HepG2 (cell line): ENCODE data around the gene TRA2B. TPM values are rescaled to one million over a fixed set of nuclear protein-coding genes. Genes with fewer than 3 reads are reported as not detected.

Experiments used
- ATAC-seq: fragments of 200-7000 bp; cut with Tn5 transposase; 3 replicates; pipeline ENCODE4 v1.9.1; 2020; ENCODE audit warnings: mild to moderate bottlenecking, moderate library complexity
- BruUV-seq: library from RNA; stranded (reverse); fragments of 400-500 nt; replicated peaks from 2 replicates; lab custom pipeline; 2021; lab: Mats Ljungman, UMichigan
- CTCF ChIA-PET: fragments of 300-600 bp; formaldehyde crosslinking; extraction: SDS; loops from one replicate; lab custom pipeline; 2021; ENCODE audit warnings: low total read pairs, inconsistent platforms, low intra/inter-chr PET ratio; lab: Yijun Ruan, JAX
- POLR2A ChIA-PET: fragments of 350-600 bp; sonication (Branson Sonifier 250); formaldehyde crosslinking; loops from one replicate; lab custom pipeline; 2020; ENCODE audit warnings: antibody characterized with exemption, inconsistent platforms; lab: Yijun Ruan, JAX
- DNase-seq: peaks from one replicate; pipeline ENCODE4 v3.0.0-alpha.2; 2015; ENCODE audit warnings: low spot score
- FAIRE-seq: peaks from 3 replicates; lab custom pipeline; 2011; peaks lifted over from hg19 to GRCh38; lab: Jason Lieb, UNC
- H2AFZ ChIP-seq: one replicate; pipeline ENCODE4 v1.6.1; 2011; ENCODE audit warnings: low read length, inconsistent platforms
- H3K27ac ChIP-seq: fragments of 300-600 bp; 3 replicates; pipeline ENCODE4 v1.8.0; 2011; ENCODE audit warnings: mixed run types, mild to moderate bottlenecking, mixed read lengths, low read length, inconsistent platforms; ENCODE audit not compliant: insufficient read depth; ENCODE audit errors: extremely low read length
- H3K27me3 ChIP-seq, 2 experiments: fragments of 200-600 bp in 1 of 2; 2 replicates in 1 of 2; 3 replicates in 1 of 2; pipeline versions ENCODE4 v1.6.0 to v1.8.0; 2011; ENCODE audit warnings: low read length in 2 of 2, mild to moderate bottlenecking in 2 of 2, moderate library complexity in 2 of 2, inconsistent platforms in 1 of 2; ENCODE audit not compliant: insufficient read depth in 2 of 2, control insufficient read depth in 1 of 2
- H3K36me3 ChIP-seq, 2 experiments: fragments of 200-600 bp in 1 of 2; replicated peaks in 1 of 2; 2 replicates in 1 of 2; 3 replicates in 1 of 2; pipeline versions ENCODE4 v1.5.1 to v1.8.0; 2011; ENCODE audit warnings: low read length in 2 of 2, inconsistent platforms in 1 of 2; ENCODE audit not compliant: insufficient read depth in 2 of 2, control insufficient read depth in 1 of 2
- H3K4me1 ChIP-seq: 2 replicates; pipeline ENCODE4 v1.5.1; 2012; ENCODE audit warnings: low read length, inconsistent platforms; ENCODE audit not compliant: insufficient read depth
- H3K4me2 ChIP-seq: 2 replicates; pipeline ENCODE4 v1.6.0; 2011; ENCODE audit warnings: low read depth, low read length, inconsistent platforms
- H3K4me3 ChIP-seq, 3 experiments: fragments of 200-600 bp in 1 of 3; sonication (generic), shearing (Covaris generic) in 1 of 3; replicated peaks in 1 of 3; 2 replicates each; pipeline ENCODE4 v1.5.1; 2011 to 2016; ENCODE audit warnings: low read length in 3 of 3, inconsistent platforms in 2 of 3, low read depth in 2 of 3, mild to moderate bottlenecking in 2 of 3, control low read depth in 1 of 3, mixed read lengths in 1 of 3; ENCODE audit not compliant: insufficient read depth in 1 of 3
- H3K79me2 ChIP-seq: one replicate; pipeline ENCODE4 v1.6.1; 2011; ENCODE audit warnings: low read length, inconsistent platforms; ENCODE audit not compliant: insufficient read depth
- H3K9ac ChIP-seq: 2 replicates; pipeline ENCODE4 v1.6.0; 2011; ENCODE audit warnings: mild to moderate bottlenecking, low read depth, low read length, inconsistent platforms; ENCODE audit not compliant: insufficient read depth
- H3K9me3 ChIP-seq: 2 replicates; pipeline ENCODE4 v1.5.1; 2012; ENCODE audit warnings: mild to moderate bottlenecking, low read length
- H4K20me1 ChIP-seq: 2 replicates; pipeline ENCODE4 v1.6.0; 2011; ENCODE audit warnings: inconsistent platforms, mild to moderate bottlenecking, low read length, moderate library complexity; ENCODE audit not compliant: insufficient read depth
- CEBPG ChIP-seq: IDR thresholded peaks from 2 replicates; pipeline ENCODE4 v1.6.1; 2016
- NAIF1 ChIP-seq: sonication (generic); formaldehyde crosslinking; IDR thresholded peaks from 2 replicates; pipeline ENCODE4 v1.5.0; 2020; ENCODE audit warnings: mild to moderate bottlenecking, missing genetic modification reagents, borderline replicate concordance
- RXRA ChIP-seq: sonication (generic); formaldehyde crosslinking; IDR thresholded peaks from 2 replicates; pipeline ENCODE4 v1.5.1; 2020; ENCODE audit warnings: missing genetic modification reagents
- SETDB1 ChIP-seq: sonication (generic); formaldehyde crosslinking; IDR thresholded peaks from 2 replicates; pipeline ENCODE4 v1.5.1; 2020; ENCODE audit warnings: missing genetic modification reagents, mild to moderate bottlenecking, borderline replicate concordance
- SNRNP70 ChIP-seq: fragments of 200-400 bp; formaldehyde crosslinking; IDR thresholded peaks from 2 replicates; pipeline ENCODE4 v1.6.1; 2017; ENCODE audit warnings: mild to moderate bottlenecking, low read depth, low read length, moderate library complexity
- SP2 ChIP-seq: sonication (generic); formaldehyde crosslinking; IDR thresholded peaks from 2 replicates; pipeline ENCODE4 v1.5.1; 2020; ENCODE audit warnings: mild to moderate bottlenecking, missing genetic modification reagents
- WGBS: methylation state at CpG from one replicate; pipeline ENCODE4 v1.1.6; 2017; ENCODE audit warnings: low lambda C conversion rate; 5-methylcytosine and 5-hydroxymethylcytosine counted together
- in situ Hi-C: cut with HindIII; loops from 2 replicates; pipeline ENCODE4 v1.10.0; 2017; ENCODE audit warnings: low pct_unique_long_range_greater_than_20kb; ENCODE audit not compliant: extremely low pct_ligation_motif_present
- intact Hi-C: fragments of 100-400 bp; cut with micrococcal nuclease; formaldehyde crosslinking; loops from one replicate; pipeline ENCODE4 v1.10.0; 2022; ENCODE audit not compliant: unreplicated experiment
- polyA plus RNA-seq, 8 experiments: library from polyadenylated mRNA; depleted of rRNA in 3 of 8; stranded (reverse) in 7 of 8; unstranded in 1 of 8; fragments of >200 nt; fragmentation: Illumina TruSeq in 4 of 8; extraction: Trizol in 4 of 8; gene quantifications; 2 replicates each; pipeline versions ENCODE4 v1.2.1 to v1.2.3, GENCODE V29; 2011 to 2016; ENCODE audit warnings: low read depth in 4 of 8, missing spikeins in 1 of 8, mixed read lengths in 1 of 8; ENCODE audit not compliant: insufficient read depth in 1 of 8
- total RNA-seq, 5 experiments: library from RNA; depleted of rRNA; stranded (reverse); fragments of >200 nt; fragmentation: Illumina TruSeq; extraction: Trizol; gene quantifications; 2 replicates each; pipeline ENCODE4 v1.2.3, GENCODE V29; 2016; ENCODE audit warnings: low read depth in 1 of 5
- TF ChIP-seq, protein P1 (sequence below): sonication (generic); formaldehyde crosslinking; IDR thresholded peaks from 2 replicates; pipeline ENCODE4 v1.4.0; 2020; ENCODE audit warnings: mild to moderate bottlenecking, missing genetic modification reagents
- TF ChIP-seq, protein P2 (sequence below): sonication (generic); formaldehyde crosslinking; IDR thresholded peaks from 2 replicates; pipeline ENCODE4 v1.5.0; 2020; ENCODE audit warnings: mild to moderate bottlenecking, missing genetic modification reagents, borderline replicate concordance
- TF ChIP-seq, protein P3 (sequence below): sonication (generic); formaldehyde crosslinking; IDR thresholded peaks from 2 replicates; pipeline ENCODE4 v1.8.1; 2023; ENCODE audit warnings: mild to moderate bottlenecking, moderate library complexity, missing genetic modification reagents

The TRA2B gene
- total and polyA plus RNA-seq, 2 of the 13 experiments (the other 11 are each of a cell fraction or from before 2014, with no cell fraction given), result 105 to 241 TPM

DNA sequence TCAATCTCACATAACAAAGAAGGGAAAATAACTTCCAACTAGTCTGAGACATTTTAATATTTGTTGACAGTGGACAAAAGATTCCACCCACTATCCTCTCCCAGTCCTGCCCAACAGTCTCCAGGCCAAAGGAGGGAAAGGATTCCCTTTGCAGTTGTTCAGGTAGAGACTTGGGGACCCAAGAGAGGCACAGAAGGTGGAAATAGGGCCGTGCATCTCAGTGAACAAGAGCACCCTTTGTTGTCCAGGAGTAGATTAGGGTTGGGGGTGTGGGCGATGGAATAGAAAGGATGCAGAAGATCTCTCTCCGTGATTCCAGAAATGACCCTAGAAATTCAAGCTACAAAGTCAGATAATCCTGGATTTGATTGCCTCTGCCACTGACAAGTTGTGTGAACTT lies 44.8 kb upstream of the TRA2B start:
- 36% methylated on average over 3 of the region's 3 CpGs for WGBS
- Histone ChIP-seq H3K27me3 (no peaks in the 10 kb centered on the region), H4K20me1 (no peaks in the 10 kb centered on the region), H3K4me2 (no peak overlapping the region), H3K4me1 (peaks cover 37% of the 10 kb centered on the region), H3K4me3 (no peak overlapping the region), H2AFZ (no peak overlapping the region), H3K9ac (no peak overlapping the region), H3K27ac (no peak overlapping the region), H3K36me3 (no peaks in the 10 kb centered on the region), H3K9me3 (no peaks in the 10 kb centered on the region), H3K79me2 (no peaks in the 10 kb centered on the region)
- ChIA-PET POLR2A (interaction anchor here (2.0 kb wide), 1 partner anchor 260 kb away, joined by 4 read pairs; no protein-coding TSS in a partner anchor), CTCF (interaction anchor here (2.6 to 3.6 kb wide), 3 partner anchors 260 to 295 kb away, joined by 8 to 33 read pairs (median 13); no protein-coding TSS in a partner anchor)
- in situ Hi-C loops (loop anchor here (5.0 to 25.0 kb wide), 3 partner anchors 260 to 830 kb away; partner anchors contain the start of genes CRYGS and RFC4), intact Hi-C loops (loop anchor here (1.0 to 10.0 kb wide), 3 partner anchors 112 to 558 kb away; no protein-coding TSS in a partner anchor)
- FAIRE-seq (no peak), ATAC-seq (no peak), DNase-seq (no peak)
- BruUV-seq, result no TSS peak
- TF ChIP-seq SP2 (CRISPR knock-in tag), result no peak
- TF ChIP-seq, protein P1, sequence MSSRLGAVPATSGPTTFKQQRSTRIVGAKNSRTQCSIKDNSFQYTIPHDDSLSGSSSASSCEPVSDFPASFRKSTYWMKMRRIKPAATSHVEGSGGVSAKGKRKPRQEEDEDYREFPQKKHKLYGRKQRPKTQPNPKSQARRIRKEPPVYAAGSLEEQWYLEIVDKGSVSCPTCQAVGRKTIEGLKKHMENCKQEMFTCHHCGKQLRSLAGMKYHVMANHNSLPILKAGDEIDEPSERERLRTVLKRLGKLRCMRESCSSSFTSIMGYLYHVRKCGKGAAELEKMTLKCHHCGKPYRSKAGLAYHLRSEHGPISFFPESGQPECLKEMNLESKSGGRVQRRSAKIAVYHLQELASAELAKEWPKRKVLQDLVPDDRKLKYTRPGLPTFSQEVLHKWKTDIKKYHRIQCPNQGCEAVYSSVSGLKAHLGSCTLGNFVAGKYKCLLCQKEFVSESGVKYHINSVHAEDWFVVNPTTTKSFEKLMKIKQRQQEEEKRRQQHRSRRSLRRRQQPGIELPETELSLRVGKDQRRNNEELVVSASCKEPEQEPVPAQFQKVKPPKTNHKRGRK (CRISPR knock-in tag), result no peak
- TF ChIP-seq, protein P2, sequence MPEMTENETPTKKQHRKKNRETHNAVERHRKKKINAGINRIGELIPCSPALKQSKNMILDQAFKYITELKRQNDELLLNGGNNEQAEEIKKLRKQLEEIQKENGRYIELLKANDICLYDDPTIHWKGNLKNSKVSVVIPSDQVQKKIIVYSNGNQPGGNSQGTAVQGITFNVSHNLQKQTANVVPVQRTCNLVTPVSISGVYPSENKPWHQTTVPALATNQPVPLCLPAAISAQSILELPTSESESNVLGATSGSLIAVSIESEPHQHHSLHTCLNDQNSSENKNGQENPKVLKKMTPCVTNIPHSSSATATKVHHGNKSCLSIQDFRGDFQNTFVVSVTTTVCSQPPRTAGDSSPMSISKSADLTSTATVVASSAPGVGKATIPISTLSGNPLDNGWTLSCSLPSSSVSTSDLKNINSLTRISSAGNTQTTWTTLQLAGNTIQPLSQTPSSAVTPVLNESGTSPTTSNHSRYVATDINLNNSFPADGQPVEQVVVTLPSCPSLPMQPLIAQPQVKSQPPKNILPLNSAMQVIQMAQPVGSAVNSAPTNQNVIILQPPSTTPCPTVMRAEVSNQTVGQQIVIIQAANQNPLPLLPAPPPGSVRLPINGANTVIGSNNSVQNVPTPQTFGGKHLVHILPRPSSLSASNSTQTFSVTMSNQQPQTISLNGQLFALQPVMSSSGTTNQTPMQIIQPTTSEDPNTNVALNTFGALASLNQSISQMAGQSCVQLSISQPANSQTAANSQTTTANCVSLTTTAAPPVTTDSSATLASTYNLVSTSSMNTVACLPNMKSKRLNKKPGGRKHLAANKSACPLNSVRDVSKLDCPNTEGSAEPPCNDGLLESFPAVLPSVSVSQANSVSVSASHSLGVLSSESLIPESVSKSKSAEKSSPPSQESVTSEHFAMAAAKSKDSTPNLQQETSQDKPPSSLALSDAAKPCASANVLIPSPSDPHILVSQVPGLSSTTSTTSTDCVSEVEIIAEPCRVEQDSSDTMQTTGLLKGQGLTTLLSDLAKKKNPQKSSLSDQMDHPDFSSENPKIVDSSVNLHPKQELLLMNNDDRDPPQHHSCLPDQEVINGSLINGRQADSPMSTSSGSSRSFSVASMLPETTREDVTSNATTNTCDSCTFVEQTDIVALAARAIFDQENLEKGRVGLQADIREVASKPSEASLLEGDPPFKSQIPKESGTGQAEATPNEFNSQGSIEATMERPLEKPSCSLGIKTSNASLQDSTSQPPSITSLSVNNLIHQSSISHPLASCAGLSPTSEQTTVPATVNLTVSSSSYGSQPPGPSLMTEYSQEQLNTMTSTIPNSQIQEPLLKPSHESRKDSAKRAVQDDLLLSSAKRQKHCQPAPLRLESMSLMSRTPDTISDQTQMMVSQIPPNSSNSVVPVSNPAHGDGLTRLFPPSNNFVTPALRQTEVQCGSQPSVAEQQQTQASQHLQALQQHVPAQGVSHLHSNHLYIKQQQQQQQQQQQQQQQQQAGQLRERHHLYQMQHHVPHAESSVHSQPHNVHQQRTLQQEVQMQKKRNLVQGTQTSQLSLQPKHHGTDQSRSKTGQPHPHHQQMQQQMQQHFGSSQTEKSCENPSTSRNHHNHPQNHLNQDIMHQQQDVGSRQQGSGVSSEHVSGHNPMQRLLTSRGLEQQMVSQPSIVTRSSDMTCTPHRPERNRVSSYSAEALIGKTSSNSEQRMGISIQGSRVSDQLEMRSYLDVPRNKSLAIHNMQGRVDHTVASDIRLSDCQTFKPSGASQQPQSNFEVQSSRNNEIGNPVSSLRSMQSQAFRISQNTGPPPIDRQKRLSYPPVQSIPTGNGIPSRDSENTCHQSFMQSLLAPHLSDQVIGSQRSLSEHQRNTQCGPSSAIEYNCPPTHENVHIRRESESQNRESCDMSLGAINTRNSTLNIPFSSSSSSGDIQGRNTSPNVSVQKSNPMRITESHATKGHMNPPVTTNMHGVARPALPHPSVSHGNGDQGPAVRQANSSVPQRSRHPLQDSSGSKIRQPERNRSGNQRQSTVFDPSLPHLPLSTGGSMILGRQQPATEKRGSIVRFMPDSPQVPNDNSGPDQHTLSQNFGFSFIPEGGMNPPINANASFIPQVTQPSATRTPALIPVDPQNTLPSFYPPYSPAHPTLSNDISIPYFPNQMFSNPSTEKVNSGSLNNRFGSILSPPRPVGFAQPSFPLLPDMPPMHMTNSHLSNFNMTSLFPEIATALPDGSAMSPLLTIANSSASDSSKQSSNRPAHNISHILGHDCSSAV, result no peak
- TF ChIP-seq SNRNP70, result no peak
- TF ChIP-seq RXRA (CRISPR knock-in tag), result no peak
- no peak for TF ChIP-seq NAIF1 (CRISPR knock-in tag)
- no peak for TF ChIP-seq SETDB1 (CRISPR knock-in tag)
- no peak for TF ChIP-seq CEBPG (CRISPR knock-in tag)
- TF ChIP-seq, protein P3, sequence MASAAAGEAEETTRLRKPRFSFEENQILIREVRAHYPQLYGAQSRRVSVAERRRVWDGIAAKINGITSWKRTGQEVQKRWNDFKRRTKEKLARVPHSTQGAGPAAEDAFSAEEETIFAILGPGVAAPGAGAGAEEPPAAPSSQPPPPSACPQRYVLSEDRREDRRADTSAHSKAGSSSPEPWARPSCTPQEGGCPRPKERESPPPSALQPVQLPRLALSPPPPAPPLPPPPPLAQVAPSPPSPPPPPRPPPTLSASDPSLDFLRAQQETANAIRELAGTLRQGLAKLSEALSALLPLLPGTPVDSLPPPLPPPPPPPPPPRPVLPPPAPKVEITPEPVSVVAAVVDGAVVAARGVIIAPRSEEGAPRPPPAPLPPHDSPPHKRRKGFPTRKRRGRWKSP (CRISPR knock-in tag), result no peak
